Anterior cingulate cortex (tissue), 58 donors: ENCODE data around the gene LDLRAD3.

ENCODE experiments used
- DNase-seq, 58 donors: peaks; one replicate each; lab custom pipeline; 2025; lab: John Stamatoyannopoulos, UW

Gene LDLRAD3

DNA sequence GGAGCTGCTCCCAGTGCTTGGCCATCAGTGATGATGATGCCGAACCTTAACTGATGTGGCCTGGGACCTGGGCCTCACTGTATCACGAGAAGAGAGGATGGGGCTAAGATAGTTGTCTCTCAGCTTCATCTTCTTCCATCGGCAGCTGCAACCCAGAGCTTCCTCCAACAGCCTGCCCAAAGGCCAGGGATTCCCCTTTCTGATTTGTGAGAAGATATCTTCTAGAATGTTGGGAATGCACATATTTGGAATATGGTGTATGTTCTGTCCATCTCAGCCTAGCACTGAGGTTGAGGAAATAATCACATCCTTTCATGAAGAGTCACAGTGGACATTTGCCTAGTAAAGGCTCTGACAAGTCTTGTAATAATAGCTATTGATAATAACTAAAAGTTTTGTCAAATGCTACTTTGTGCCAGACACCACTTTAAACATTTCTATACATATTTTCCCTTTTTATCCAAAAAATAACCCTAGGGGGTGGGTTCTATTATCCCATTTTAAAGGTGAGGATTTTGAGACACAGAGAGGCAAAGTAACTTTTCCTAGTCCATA lies 272.3 kb downstream of the LDLRAD3 start:
- no peak for DNase-seq

DNA sequence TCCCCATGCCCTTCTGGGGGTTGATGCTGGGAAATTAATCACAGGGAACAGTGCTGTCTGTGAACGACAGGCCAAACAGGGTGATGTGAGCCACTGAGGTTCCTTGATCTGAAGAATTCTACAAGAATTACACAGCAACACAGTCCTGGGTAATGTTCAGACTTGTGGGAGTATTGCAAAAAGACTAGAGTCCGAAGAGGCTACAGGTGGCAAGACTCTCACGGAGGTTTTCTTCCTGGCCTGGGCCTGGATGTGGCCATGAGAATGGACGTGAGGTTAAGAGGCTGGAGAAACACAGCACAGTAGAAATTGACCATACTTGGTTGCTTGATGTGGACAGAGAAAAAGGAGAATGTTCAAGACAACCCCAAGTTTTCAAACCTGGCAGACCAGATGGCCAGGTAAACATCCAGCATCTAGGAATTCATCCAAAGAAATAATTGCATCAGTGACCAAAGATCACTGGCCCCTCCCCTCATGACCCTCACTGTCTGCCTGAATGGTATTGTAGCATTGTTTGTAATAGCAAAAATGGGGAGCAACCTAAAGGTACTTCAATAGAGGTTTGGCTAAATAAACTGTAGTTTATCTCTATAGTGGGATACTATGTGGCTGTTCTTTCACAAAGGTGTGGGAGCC lies 274.5 kb downstream of the LDLRAD3 start:
- DNase-seq: no peak

DNA sequence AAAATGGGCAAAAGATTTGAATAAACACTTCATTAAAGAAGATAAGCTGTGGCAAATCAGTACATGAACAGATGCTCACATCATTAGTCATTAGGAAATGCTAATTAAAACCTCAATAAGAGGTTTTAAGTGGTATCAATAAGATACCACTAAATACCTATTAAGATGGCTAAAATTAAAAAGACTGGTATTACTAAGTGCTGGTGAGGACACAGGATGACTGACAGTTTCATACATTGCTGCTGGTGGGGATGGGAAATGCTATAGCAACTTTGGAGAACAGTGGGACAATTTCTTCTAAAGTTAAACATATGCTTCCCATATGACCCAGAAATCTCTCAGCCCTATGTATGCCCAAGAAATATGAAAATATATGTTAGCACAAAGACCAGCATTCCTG lies 276.1 kb downstream of the LDLRAD3 start:
- DNase-seq: no peak

DNA sequence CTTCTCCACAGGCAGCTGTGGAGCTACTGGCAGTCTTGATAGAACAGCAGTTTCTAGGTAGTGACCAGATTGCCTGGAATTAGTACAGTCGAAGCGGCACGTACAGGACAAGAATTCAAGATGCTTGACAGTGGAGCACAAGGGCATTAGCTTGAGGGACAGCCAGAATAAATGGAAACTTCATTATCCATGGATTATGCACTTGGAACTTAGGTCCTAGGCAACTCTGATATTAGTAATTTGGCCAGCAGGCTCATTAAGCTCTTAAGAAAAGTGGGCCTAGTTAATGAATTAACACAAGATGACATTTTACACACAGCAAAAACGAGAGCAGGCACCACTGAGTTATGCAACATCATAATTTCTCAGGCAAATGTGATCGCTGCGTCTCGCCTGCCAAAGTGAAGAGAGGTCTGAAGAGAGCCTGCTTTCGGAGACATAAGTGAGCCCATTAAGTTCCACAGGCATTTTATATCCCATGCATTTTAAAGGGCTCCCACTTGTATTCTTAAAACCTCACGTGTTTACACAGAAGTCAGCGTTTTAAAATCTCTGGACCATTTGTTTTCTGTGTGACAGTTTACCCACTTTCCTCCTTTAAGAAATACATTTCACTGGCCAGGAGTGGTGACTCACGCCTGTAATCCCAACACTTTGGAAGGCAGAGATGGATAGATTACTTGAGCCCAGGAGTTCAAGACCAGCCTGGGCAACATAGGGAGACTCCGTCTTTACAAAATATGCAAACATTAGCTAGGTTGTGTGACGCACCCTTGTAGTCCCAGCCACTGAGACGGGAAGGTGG lies 279.2 kb downstream of the LDLRAD3 start:
- DNase-seq: peak in 3 of 58 donors; percentile 12 to 22 (median 14)

DNA sequence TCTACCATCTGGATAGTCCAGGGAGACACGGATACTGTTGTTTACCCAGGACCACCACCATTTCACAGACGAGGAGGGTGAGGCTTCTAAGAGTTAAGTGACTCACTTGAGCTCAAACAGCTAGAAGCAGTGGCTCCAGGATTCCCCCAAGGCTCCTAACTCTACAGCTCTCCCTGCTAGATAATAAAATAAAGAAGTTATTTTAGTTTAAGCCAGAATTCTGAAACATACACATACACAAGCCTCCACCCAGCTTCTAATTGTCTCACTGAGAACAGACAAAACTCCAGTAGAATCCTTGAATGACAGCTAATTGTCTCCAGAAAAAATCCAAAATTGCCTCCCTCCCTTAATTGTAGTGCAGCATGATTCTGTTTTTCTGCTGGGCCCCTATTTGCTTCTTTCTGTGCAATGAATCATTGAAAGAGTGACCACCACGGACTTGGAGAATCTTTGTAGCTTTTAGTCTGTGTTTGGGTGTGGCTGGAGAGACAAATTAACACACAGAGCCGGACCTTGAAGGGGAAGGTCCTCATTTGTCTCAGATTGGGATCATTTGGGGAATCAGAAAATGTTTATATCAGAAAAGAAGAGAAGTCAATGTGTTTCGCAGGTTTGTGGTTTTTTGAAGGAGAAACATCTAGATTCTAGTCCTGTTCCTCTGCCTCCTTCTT lies 280.5 kb downstream of the LDLRAD3 start:
- DNase-seq: no peak

DNA sequence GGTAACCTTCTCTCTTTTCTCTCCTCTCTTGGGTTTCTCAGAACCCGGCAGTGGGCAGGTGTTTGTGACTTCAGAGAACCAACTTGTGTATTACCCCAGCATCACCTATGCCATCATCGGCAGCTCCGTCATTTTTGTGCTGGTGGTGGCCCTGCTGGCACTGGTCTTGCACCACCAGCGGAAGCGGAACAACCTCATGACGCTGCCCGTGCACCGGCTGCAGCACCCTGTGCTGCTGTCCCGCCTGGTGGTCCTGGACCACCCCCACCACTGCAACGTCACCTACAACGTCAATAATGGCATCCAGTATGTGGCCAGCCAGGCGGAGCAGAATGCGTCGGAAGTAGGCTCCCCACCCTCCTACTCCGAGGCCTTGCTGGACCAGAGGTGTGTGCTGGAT lies 283.2 kb downstream of the LDLRAD3 start:
- no peak for DNase-seq

DNA sequence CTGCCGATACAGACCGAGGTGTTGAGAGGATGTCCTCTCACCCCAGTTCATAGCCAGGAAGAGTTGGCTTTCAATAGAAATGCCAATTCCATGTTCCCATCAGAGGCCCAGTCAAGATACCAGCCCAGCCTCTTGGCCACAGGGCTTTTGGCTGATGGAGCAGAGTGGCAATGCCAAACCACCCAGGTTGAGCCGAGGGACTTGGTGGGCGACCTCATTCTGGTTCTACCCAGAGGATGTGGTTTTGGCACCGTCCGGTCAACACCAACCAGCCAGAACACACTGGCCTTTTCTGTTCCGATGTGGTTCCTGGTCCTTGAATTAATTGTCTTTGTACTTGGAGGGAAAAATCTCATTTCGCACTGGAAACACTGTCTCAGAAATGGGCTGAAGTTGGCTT lies 284.8 kb downstream of the LDLRAD3 start:
- DNase-seq: no peak

DNA sequence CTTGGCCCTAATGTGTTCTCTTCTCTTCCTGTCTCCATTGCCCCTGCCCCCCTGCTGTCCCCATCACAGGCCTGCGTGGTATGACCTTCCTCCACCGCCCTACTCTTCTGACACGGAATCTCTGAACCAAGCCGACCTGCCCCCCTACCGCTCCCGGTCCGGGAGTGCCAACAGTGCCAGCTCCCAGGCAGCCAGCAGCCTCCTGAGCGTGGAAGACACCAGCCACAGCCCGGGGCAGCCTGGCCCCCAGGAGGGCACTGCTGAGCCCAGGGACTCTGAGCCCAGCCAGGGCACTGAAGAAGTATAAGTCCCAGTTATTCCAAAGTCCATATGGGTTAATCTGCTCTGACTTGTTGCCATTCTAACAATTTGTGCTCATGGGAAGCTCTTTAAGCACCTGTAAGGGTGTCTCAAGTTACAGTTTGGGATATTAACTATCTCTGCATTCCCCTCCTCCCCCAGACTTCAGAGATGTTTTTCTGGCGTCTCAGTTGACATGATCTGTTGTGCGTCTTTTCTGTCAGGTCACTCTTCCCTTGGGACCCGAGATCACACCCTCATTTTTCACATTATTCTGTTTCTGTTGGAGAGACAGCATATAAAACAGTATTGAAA lies 285.3 kb downstream of the LDLRAD3 start:
- DNase-seq: no peak

DNA sequence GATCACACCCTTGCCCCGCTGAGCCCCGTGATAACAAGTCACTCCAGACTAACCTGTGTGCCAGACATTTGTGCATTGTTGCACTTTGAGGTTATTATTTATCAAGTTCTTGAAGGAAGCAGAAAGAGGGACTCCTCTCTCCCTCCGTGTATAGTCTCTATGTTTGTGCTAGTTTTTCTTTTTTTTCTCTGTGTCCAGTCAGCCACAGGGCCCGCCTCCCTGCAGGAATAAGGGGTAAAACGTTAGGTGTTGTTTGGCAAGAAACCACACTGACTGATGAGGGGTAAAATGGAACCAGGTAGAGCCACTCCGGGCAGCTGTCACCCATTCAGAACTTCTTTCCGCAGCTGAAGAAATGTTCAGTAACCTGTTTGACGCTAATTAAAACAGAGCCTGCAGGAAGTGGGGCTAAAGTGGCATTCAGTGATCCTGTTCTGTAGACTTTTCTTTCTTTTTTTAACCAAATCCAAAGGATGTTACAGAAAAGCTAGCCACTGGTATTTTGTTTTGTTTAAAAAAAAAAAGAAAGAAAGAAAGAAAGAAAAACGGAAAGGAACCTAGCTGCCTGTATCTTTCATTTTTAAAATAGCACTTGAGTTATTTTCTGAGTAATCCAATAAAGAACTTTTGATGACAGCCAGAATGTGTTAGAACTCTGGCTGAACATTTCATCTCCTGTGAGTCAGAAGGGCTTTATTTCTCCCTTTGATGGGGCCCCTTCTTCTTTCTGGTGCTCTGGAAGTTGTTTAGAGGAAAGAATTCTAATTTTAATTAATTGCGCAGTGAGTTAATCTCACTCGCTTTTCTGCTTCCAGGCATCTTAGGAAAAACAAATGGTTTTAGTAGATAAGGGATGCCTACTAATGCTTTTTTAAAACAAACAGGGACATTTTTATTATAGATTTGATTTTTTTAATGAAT lies 287.2 kb downstream of the LDLRAD3 start:
- DNase-seq: peak in 3 of 58 donors; percentile 6 to 41 (median 16)

DNA sequence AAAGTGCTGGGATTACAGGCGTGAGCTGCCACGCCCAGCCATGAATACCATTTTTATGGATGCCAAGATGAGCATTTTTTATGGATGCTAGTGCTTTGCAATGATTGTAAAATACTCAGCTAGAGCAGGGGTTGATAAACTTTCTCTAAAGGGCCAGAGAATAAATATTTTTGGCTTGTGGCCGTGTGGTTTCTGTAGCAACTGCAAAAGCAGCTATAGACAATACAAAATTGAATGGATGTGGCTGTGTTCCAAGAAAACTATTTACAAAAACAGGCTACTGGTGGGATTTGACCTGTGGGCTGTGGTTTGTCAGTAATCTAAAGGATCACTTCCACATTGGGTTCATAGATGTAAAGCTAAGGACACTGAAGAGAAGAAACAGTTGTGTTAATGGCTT lies 289.3 kb downstream of the LDLRAD3 start:
- DNase-seq: no peak

DNA sequence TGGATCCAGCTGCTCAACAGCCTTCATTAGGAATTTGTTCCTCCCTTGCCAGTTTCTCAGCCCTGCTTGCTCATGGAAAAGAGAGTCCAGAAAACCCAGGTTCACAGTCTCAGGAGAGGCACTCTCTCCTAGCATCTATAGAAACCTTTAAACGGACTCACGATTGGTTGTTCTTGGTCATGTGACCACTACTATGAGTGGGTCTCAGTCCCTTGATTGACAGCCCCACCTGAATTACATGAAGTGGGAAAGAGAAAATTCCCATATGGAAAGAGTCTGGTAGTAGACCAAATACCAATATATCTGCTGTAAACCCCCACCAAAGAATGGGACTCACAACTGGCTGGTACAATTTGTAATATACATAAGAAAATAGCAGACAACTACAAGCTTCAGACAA lies 291.0 kb downstream of the LDLRAD3 start:
- no peak for DNase-seq

DNA sequence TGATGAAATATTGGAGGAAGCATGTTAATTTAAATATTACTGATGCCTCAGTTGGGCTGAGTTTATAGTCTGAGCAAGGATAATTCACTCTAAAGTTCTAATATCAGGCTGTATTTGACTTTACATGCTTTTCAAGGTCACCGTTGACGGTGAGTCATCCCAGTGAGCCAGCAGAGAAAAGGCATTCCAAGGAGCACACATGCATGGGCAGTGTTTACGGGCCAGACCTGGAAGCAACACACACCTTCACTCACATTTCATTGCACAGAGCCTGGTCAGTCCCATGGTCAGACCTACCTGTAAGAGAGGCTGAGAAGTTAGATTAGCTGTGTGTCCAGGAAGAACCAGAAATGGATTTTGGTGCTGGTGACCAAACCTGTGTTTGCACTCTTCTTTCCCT lies 291.9 kb downstream of the LDLRAD3 start:
- no peak for DNase-seq

DNA sequence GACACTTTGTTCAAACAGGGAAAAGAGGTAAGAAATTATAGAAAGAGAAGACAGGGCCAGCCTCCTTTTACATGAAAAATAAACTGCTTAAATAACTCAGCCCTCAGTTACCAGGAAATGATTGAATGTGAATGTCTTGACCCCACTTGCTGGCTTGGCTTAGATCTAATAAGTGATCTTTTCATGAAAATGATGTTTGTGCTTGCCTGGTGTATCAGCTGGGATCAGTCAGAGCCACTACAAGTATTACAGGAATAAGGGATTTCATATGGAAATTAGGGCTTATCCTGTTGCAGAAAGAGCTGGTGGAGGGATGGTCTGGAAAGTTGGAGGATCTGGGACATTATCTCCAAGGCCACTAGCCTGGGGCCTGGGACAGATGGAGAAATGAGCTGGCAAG lies 293.5 kb downstream of the LDLRAD3 start:
- DNase-seq: no peak

DNA sequence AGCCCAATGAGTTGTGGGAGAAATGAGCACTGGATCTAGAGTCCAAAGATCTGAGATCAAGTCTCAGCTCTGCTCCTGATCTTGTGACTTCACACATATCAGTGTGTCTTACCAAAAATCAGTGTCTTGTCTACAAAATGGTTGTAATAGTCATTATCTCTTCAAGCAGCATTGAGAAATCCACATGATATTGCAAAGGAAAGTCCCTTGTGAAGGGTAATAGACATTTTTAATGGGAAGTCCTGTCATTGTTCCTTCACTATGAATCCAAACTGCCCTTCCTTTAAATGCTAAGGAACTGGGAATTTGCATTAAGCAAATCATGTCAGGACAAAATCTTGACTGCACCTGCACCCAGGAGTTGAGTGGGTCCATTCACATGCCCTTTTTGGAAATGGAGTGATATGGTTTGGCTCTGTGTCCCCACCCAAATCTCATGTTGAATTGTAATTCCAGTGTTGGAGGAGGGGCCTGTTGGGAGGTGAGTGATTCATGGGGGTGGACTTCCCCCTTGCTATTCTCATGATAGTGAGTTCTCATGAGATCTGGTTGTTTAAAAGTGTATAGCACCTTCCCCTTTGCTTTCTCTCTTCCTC lies 294.3 kb downstream of the LDLRAD3 start:
- no peak for DNase-seq

DNA sequence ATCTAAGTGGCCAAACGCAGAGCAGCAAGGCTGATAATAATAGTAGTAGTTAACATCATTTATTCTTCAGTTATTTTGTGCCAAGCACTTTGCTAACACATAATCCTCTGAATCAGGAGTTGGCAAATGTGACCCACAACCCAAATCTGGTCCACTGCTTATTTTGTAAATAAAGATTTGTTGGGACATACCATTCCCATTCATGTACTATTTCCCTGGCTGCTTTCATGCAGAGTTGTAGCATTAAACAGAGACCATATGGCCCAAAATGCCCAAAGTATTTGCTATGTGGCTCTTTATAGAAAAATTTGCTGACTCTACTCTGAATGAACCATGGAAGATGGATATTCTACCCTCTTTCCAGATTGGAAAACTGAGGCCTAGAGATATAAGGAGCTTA lies 295.0 kb downstream of the LDLRAD3 start:
- no peak for DNase-seq

DNA sequence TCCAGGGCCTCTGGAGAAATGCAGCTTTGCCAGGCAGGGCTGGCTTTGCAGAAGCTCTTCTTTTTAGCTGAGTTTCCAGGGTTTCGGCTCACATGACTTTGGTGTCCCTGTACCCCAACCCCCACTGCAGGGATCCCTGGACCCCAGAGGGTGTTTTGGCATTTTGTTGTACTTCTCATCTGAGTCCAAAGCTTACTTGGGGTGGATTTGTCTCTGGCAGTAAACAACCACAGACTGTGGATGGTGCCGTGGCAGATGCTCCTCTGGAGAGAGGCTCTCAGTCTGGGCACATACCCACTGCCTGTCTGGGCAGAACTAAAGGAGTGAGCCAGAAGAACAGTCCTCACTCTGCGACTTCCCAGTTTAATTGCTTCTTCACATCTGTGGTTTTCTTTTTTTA lies 295.8 kb downstream of the LDLRAD3 start:
- peak in 34 of 58 donors; percentile 12 to 71 (median 39) for DNase-seq

DNA sequence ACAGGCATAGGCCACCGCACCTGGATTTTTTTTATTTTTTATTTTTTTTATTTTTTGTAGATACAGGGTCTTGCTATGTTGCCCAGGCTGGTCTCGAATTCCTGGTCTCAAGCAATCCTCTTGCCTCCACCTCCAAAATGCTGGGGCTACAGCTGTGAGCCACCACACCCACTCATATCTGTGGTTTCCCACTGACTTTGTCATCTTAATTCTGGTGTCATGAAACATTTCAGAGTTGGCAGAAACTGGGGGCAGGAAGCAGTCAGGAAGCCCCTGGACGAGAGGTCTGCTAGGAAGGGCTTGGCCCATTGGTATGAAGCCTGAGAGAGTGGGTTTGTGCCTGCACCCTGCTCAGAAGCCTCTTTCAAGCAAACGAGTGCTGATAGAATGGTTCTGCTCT lies 296.3 kb downstream of the LDLRAD3 start:
- no peak for DNase-seq

DNA sequence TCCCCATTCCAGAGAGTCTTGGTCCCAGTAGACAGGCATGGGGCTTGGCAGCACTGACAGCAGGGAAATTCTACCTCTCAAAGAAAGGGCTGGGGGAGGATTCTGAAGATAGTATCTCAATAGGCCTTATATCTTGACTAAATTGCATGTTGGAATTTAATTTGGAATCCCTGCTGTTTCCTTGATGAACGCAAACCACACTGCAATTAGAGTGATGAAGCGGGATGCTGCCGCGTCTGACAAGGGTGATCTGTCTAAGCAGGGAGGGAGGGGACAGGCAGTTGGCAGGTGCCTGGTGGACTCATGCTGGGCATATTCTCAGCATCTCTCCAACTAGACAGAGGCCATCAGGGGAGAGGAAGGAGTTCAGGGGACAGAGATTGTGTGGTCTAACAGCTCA lies 296.9 kb downstream of the LDLRAD3 start:
- DNase-seq: no peak

DNA sequence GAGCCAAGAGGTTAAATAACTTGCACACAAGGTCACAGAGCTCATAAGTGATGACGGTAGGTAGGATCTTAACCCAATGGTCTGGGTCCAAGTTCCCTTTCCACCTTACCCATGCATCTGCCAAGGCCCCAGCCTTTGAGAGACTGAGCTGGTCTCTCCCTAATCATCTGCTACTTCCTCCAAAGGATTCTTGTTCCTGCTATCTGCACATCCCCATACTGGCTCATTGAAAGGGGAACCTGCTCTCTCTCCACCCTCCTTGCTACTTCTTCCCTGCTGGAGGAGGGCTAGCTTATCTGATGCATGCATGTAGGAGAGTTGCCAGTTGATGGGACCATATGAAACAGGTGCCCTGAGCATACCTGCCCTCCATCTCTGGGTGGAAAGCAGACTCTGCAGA lies 297.6 kb downstream of the LDLRAD3 start:
- no peak for DNase-seq
